ENCODE results near the gene RXFP1.

DNA sequence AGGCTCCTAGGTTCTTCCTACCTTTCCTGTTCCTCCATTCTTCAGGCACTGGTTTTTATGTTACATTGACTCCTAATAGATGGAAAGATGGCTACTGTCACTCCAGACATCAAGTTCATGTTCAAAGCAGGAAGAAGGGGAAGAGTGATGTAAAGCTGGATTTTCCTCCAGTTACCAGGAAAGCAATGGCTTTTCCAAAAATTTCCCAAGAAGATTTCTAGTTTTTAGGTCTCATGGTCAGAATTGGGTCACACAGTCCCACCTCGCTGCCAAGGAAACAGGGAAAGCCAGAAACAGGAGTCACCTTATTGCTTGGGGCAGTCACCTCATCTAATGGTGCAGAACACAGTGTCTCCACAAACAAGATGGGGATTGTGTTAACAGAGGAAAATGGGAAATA is 21.5 kb downstream of the RXFP1 start:
- no peak for TF ChIP-seq NFRKB (IDR thresholded peaks at IDR 0.05)
- no peak for TF ChIP-seq ZNF384 (IDR thresholded peaks at IDR 0.05)
- TF ChIP-seq FOXK2 (IDR thresholded peaks at IDR 0.05): no peak
- TF ChIP-seq TARDBP (IDR thresholded peaks at IDR 0.05): no peak

Measured in HEK293T (cell line).